GM12873 (cell line): ENCODE results near the gene C15orf61.

Experiments
- TF ChIP-seq, protein P1 (sequence below): IDR thresholded peaks from 2 replicates; pipeline ENCODE4 v1.5.1; 2012; ENCODE audit warnings: low read depth, mild to moderate bottlenecking, moderate library complexity, low read length, control low read depth; ENCODE audit not compliant: insufficient read depth; ENCODE audit errors: missing control alignments

The C15orf61 gene

DNA sequence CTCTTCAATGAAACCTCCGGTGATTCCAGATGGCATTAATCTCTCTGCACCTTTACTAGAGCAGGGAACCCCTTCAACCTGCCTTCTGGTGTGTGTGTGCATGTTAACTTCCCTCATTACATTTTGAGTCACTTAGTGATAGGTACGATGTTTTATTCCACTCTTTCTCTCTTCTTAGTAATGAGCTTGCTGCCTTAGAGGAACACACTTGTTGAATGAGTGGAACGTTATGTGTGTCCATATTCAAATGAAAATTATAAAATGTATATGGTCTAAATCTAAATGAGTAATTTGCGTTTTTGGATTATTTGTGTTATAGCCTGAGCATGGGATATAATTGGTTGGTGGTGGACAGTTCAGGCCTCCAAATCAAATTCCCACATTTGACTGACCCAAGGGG lies 33.6 kb downstream of the C15orf61 start:
- TF ChIP-seq, protein P1, sequence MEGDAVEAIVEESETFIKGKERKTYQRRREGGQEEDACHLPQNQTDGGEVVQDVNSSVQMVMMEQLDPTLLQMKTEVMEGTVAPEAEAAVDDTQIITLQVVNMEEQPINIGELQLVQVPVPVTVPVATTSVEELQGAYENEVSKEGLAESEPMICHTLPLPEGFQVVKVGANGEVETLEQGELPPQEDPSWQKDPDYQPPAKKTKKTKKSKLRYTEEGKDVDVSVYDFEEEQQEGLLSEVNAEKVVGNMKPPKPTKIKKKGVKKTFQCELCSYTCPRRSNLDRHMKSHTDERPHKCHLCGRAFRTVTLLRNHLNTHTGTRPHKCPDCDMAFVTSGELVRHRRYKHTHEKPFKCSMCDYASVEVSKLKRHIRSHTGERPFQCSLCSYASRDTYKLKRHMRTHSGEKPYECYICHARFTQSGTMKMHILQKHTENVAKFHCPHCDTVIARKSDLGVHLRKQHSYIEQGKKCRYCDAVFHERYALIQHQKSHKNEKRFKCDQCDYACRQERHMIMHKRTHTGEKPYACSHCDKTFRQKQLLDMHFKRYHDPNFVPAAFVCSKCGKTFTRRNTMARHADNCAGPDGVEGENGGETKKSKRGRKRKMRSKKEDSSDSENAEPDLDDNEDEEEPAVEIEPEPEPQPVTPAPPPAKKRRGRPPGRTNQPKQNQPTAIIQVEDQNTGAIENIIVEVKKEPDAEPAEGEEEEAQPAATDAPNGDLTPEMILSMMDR = no peak

DNA sequence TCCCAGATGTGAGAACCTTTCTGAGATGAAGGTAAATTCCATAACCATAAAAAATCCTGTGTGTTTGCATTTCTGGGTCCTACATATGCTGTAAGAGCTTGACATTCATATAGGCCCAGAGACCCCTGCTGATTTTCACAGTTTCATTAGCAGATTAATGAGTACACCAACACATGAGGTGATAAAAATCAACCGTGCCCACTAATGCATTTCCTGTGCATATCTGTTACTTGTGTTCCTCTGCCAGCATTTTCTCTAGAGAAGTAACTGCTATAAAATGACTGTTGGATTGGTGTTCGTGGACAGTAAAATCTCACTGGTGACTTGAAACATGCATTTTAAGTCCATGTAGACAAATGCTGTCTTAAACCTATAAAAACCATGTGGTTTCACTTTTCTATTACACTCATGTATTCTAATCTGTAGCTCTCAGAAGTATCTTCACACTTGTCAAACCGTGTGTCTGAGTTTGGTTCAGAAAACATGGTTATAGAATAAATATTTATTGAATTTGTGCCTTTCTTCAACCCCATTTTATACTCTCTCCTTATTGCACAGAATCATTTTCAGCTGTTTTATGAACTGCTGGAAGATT lies 36.1 kb downstream of the C15orf61 start:
- TF ChIP-seq, protein P1 = no peak

DNA sequence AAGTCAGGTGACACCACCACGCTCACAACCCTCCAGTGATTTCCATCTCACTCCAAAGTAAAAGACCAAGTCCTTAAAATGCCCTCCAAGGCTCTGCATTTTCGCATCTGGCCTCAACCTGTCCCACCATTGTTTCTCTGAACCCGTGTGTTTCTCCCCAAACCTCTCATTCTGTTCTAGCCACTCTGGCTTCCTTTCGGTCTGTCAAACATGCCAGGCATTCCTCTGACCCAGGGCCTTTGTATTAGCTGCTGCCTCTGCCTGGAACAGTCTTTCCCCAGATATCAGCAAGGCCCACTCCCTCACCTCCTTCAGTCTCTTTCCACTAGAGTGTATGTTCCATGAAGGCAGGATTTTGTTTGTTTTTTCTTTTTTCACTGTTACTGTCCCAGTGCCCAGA lies 37.6 kb downstream of the C15orf61 start:
- TF ChIP-seq, protein P1 = no peak

DNA sequence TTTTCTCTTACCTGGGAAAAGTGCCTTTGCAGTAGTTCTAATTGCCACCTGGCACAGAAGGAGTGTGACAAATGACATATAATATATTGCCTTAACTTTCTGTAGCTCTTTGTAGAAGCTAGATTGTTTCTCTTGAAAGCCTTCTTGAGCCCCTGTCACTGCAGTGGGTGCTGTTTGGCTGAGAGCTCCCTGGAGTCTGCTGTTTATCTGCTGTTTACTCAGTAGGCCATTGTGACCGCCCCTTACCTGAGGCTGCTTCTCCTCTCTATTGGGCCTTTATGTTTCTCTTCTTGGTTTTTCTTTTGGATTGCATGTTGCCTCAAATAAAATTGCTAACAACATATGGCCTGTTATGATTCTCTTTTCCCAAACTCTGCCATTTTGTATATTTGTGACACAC lies 38.2 kb downstream of the C15orf61 start:
- TF ChIP-seq, protein P1 = no peak

DNA sequence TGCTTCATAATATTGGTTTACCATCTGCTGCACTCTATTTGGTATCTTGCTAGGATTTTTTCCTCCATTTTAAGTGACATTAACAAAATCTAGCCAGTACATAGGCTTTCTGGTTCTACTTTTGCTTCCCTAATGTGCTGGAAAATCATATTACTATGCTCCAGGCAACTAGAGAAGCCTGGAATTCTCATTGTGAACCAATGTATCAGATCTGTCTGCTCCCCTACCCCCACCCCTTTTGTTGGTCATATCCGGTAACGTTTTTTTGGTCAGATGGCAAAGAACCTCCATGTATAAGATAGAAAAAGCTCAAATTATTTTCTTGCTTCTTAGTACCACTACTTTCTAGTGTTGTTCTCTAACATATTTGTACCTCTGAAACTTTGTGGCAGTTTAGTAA lies 38.6 kb downstream of the C15orf61 start:
- TF ChIP-seq, protein P1 = no peak

DNA sequence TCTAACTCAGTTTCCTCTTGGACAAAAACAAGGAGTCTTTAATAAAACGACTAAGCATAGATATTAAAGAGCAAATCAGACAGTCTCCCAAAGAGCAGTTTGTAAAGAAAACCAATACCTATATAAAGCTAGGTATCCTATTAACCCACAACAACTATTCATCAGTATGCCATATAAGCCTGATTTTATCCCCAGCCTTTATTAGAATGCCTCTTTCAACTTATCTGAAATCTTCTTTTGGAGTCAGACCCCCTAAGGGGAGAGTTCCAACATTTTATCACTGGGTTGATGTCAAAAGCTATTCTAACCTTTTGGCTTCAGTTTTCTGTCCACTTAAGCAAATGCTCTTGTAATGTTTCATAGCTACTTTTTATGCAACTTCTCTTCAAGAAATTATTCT lies 39.4 kb downstream of the C15orf61 start:
- TF ChIP-seq, protein P1 = no peak

- TF ChIP-seq, protein P1 = no peak
Observed at GRCh38 chr15:67563092-67563491, 42.2 kb downstream of the C15orf61 start.
